IPS-NIHi7 (cell line): Measurements from ENCODE around the gene CHST11.

ENCODE experiments used
- DNase-seq: peaks from one replicate; pipeline ENCODE4 v3.0.0; 2012; ENCODE audit warnings: mixed read lengths; ENCODE audit errors: extremely low spot score

Gene CHST11

GRCh38 chr12:104718304-104718929 lies 261.7 kb downstream of the CHST11 start:
- DNase-seq, result no peak

GRCh38 chr12:104719700-104720338 lies 263.1 kb downstream of the CHST11 start:
- no peak for DNase-seq

- DNase-seq, result no peak
Measured at GRCh38 chr12:104720339-104721038, 263.7 kb downstream of the CHST11 start.

- DNase-seq, result no peak
Measured at GRCh38 chr12:104721039-104721405, 264.3 kb downstream of the CHST11 start.

- DNase-seq, result no peak
Measured at GRCh38 chr12:104721936-104722335, 265.2 kb downstream of the CHST11 start.

GRCh38 chr12:104722601-104723534 lies 266.1 kb downstream of the CHST11 start:
- no peak for DNase-seq

- DNase-seq, result no peak
Measured at GRCh38 chr12:104723895-104724294, 267.1 kb downstream of the CHST11 start.

GRCh38 chr12:104724992-104725585 lies 268.3 kb downstream of the CHST11 start:
- no peak for DNase-seq

GRCh38 chr12:104725610-104726009 lies 268.9 kb downstream of the CHST11 start:
- DNase-seq, result no peak

- no peak for DNase-seq
Measured at GRCh38 chr12:104727726-104728465, 271.1 kb downstream of the CHST11 start.

GRCh38 chr12:104729091-104729490 lies 272.3 kb downstream of the CHST11 start:
- DNase-seq, result no peak

- DNase-seq, result no peak
Measured at GRCh38 chr12:104729610-104730446, 273.1 kb downstream of the CHST11 start.

- DNase-seq, result no peak
Measured at GRCh38 chr12:104730763-104731162, 274.0 kb downstream of the CHST11 start.

- DNase-seq, result peak; percentile 76
Measured at GRCh38 chr12:104733717-104734175, 277.0 kb downstream of the CHST11 start.

- no peak for DNase-seq
Measured at GRCh38 chr12:104734541-104735095, 277.9 kb downstream of the CHST11 start.

- no peak for DNase-seq
Measured at GRCh38 chr12:104735801-104736200, 279.1 kb downstream of the CHST11 start.

GRCh38 chr12:104736307-104736706 lies 279.6 kb downstream of the CHST11 start:
- no peak for DNase-seq

GRCh38 chr12:104737113-104737512 lies 280.4 kb downstream of the CHST11 start:
- DNase-seq, result no peak

GRCh38 chr12:104737791-104738301 lies 281.1 kb downstream of the CHST11 start:
- no peak for DNase-seq
